GM12878 (cell line): ENCODE data around the gene SPC24. TPM values are rescaled to one million over a fixed set of nuclear protein-coding genes. Genes with fewer than 3 reads are reported as not detected.

Source experiments
- ASH2L ChIP-seq: fragments of 300-600, 200-600 bp; sonication (generic); IDR thresholded peaks from 2 replicates; pipeline ENCODE4 v1.6.1; 2017; ENCODE audit warnings: low read depth, mild to moderate bottlenecking, borderline replicate concordance
- ATF7 ChIP-seq: fragments of 450-650 bp; IDR thresholded peaks from 2 replicates; pipeline ENCODE4 v1.6.1; 2016; ENCODE audit warnings: low read depth, mild to moderate bottlenecking
- BACH1 ChIP-seq: fragments of 450-650 bp; IDR thresholded peaks from 2 replicates; pipeline ENCODE4 v1.6.1; 2017; ENCODE audit warnings: mild to moderate bottlenecking, borderline replicate concordance
- CBX3 ChIP-seq: fragments of 200-600 bp; sonication (generic); IDR thresholded peaks from 2 replicates; pipeline ENCODE4 v1.6.1; 2016; ENCODE audit warnings: low read depth, borderline replicate concordance
- IRF4 ChIP-seq: IDR thresholded peaks from 2 replicates; pipeline ENCODE4 v1.6.1; 2011; ENCODE audit warnings: low read depth, low read length
- MEF2A ChIP-seq: IDR thresholded peaks from 2 replicates; pipeline ENCODE4 v1.6.1; 2011; ENCODE audit warnings: low read depth, mild to moderate bottlenecking, low read length, moderate library complexity; ENCODE audit not compliant: insufficient read depth
- NR2C1 ChIP-seq: fragments of 450-650 bp; IDR thresholded peaks from 2 replicates; pipeline ENCODE4 v1.6.1; 2017; ENCODE audit warnings: antibody characterized with exemption, mild to moderate bottlenecking, moderate library complexity
- POLR2AphosphoS2 ChIP-seq: IDR thresholded peaks from 2 replicates; pipeline ENCODE4 v1.6.1; 2011; ENCODE audit warnings: low read depth, mild to moderate bottlenecking, low read length, improper control_type of control experiment, moderate library complexity
- RCOR1 ChIP-seq: conservative IDR thresholded peaks from 2 replicates; pipeline ENCODE4 v1.6.1; 2012; ENCODE audit warnings: low read depth, low read length, improper control_type of control experiment
- RFX5 ChIP-seq: IDR thresholded peaks from 2 replicates; pipeline ENCODE4 v1.6.1; 2011; ENCODE audit warnings: low read depth, low read length, improper control_type of control experiment
- SIX5 ChIP-seq: IDR thresholded peaks from 2 replicates; pipeline ENCODE4 v1.6.1; 2011; ENCODE audit warnings: mild to moderate bottlenecking, low read depth, low read length, moderate library complexity; ENCODE audit not compliant: severe bottlenecking
- SP1 ChIP-seq: IDR thresholded peaks from one replicate; pipeline ENCODE4 v1.6.1; 2011; ENCODE audit warnings: low read depth, low read length
- SREBF1 ChIP-seq: IDR thresholded peaks from 2 replicates; pipeline ENCODE4 v1.6.1; 2012; ENCODE audit warnings: mild to moderate bottlenecking, low read length
- STAT3 ChIP-seq: IDR thresholded peaks from 2 replicates; pipeline ENCODE4 v1.6.1; 2011; ENCODE audit warnings: low read depth, low read length, improper control_type of control experiment
- SUPT20H ChIP-seq: IDR thresholded peaks from 2 replicates; pipeline ENCODE4 v1.6.1; 2011; ENCODE audit warnings: low read depth, mild to moderate bottlenecking, low read length, moderate library complexity, borderline replicate concordance; ENCODE audit not compliant: control insufficient read depth
- TCF3 ChIP-seq: IDR thresholded peaks from 2 replicates; pipeline ENCODE4 v1.6.1; 2012; ENCODE audit warnings: low read depth, mild to moderate bottlenecking, low read length, borderline replicate concordance; ENCODE audit not compliant: insufficient read depth
- YBX1 ChIP-seq: fragments of 450-650 bp; IDR thresholded peaks from 2 replicates; pipeline ENCODE4 v1.6.1; 2016; ENCODE audit warnings: antibody characterized with exemption
- polyA plus RNA-seq, 11 experiments: library from polyadenylated mRNA; depleted of rRNA in 4 of 11; unstranded in 6 of 11; stranded (reverse) in 5 of 11; fragments of >200 nt; fragmentation: Nextera tagmentation in 4 of 11; fragmentation: Illumina TruSeq in 1 of 11; extraction: Ambion mirVana in 4 of 11; extraction: Trizol in 1 of 11; gene quantifications; 1 replicate in 1 of 11; 2 replicates in 10 of 11; pipeline versions ENCODE4 v1.2.1 to v1.2.3, GENCODE V29; 2011 to 2016; ENCODE audit warnings: inconsistent platforms in 2 of 11, missing spikeins in 2 of 11, low read depth in 1 of 11
- total RNA-seq, 4 experiments: library from RNA; depleted of rRNA in 3 of 4; stranded (reverse); fragments of >200 nt in 3 of 4; fragmentation: Illumina TruSeq in 1 of 4; extraction: Trizol in 1 of 4; gene quantifications; 2 replicates each; pipeline versions ENCODE4 v1.2.1 to v1.2.3, GENCODE V29; 2013 to 2021
- TF ChIP-seq, protein P1 (sequence below): fragments of 450-650 bp; IDR thresholded peaks from 2 replicates; pipeline ENCODE4 v1.6.1; 2017; ENCODE audit warnings: low read depth, mild to moderate bottlenecking, moderate library complexity
- TF ChIP-seq, protein P2 (sequence below): fragments of 150-350 bp; IDR thresholded peaks from 2 replicates; pipeline ENCODE4 v1.6.1; 2014; ENCODE audit warnings: mild to moderate bottlenecking, low read depth, low read length
- TF ChIP-seq, protein P3 (sequence below): fragments of 450-650 bp; IDR thresholded peaks from 2 replicates; pipeline ENCODE4 v1.6.1; 2018; ENCODE audit warnings: mild to moderate bottlenecking, low read depth, moderate library complexity; ENCODE audit not compliant: partially characterized antibody
- TF ChIP-seq, protein P4 (sequence below): fragments of 450-650 bp; IDR thresholded peaks from 2 replicates; pipeline ENCODE4 v1.6.1; 2016; ENCODE audit warnings: mild to moderate bottlenecking, moderate library complexity, borderline replicate concordance

Gene SPC24
- total and polyA plus RNA-seq, 10 of the 15 experiments (the other 5 are each of a cell fraction or from before 2014, with no cell fraction given), result 9.4 to 72.6 (median 40.7) TPM

DNA sequence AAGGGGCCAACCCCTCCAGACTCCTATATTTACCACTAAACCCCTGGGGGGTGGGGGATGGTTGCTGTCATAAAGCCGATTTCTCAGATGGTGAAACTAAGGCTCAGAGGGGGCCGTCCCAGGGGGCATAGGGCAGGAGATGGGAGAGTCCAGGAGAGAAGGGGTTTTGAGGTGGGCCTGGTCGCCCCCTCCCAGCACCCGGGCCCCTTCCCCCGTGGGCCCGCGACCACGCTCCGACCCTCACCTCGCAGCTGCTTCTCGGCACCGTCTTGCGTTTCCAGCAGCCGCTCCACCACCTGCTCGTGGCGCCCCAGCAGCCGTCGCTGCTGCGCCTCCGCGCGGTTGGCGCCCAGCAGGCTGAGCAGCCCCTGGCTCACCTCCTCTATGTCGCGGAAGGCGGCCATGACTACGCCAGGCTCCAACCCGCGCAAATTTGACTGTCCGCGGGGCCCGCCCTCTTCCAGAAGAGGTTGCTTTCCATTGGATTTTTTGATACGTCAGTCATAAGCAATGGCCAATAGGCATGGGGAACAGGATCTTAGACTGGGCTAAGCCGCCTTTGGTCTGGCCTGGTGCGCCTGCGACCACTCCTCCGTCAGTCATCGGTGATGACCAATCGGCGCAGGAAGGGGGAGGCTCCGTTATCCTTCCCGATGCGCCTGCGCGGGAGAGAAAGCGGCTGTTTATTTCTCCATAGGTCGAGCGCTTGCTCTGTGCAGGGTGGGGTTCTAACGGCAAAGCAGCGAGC lies at the start of gene SPC24 (continued):
- TF ChIP-seq BACH1 (no peak), POLR2AphosphoS2 (peak; percentile 78; the same call in 1 of the 2 replicates), STAT3 (no peak), ATF7 (no peak), YBX1 (no peak), CBX3 (no peak), SIX5 (no peak), SUPT20H (no peak), RCOR1 (no peak), ASH2L (no peak), IRF4 (no peak), MEF2A (no peak), SREBF1 (no peak), SP1 (peak; percentile 97), TCF3 (peak; percentile 36; the same call in 1 of the 2 replicates), RFX5 (peak; percentile 54; the same call in 1 of the 2 replicates), NR2C1 (no peak)
- TF ChIP-seq, protein P1, sequence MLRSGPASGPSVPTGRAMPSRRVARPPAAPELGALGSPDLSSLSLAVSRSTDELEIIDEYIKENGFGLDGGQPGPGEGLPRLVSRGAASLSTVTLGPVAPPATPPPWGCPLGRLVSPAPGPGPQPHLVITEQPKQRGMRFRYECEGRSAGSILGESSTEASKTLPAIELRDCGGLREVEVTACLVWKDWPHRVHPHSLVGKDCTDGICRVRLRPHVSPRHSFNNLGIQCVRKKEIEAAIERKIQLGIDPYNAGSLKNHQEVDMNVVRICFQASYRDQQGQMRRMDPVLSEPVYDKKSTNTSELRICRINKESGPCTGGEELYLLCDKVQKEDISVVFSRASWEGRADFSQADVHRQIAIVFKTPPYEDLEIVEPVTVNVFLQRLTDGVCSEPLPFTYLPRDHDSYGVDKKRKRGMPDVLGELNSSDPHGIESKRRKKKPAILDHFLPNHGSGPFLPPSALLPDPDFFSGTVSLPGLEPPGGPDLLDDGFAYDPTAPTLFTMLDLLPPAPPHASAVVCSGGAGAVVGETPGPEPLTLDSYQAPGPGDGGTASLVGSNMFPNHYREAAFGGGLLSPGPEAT, result no peak
- TF ChIP-seq, protein P2, sequence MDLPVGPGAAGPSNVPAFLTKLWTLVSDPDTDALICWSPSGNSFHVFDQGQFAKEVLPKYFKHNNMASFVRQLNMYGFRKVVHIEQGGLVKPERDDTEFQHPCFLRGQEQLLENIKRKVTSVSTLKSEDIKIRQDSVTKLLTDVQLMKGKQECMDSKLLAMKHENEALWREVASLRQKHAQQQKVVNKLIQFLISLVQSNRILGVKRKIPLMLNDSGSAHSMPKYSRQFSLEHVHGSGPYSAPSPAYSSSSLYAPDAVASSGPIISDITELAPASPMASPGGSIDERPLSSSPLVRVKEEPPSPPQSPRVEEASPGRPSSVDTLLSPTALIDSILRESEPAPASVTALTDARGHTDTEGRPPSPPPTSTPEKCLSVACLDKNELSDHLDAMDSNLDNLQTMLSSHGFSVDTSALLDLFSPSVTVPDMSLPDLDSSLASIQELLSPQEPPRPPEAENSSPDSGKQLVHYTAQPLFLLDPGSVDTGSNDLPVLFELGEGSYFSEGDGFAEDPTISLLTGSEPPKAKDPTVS, result no peak
- TF ChIP-seq, protein P3, sequence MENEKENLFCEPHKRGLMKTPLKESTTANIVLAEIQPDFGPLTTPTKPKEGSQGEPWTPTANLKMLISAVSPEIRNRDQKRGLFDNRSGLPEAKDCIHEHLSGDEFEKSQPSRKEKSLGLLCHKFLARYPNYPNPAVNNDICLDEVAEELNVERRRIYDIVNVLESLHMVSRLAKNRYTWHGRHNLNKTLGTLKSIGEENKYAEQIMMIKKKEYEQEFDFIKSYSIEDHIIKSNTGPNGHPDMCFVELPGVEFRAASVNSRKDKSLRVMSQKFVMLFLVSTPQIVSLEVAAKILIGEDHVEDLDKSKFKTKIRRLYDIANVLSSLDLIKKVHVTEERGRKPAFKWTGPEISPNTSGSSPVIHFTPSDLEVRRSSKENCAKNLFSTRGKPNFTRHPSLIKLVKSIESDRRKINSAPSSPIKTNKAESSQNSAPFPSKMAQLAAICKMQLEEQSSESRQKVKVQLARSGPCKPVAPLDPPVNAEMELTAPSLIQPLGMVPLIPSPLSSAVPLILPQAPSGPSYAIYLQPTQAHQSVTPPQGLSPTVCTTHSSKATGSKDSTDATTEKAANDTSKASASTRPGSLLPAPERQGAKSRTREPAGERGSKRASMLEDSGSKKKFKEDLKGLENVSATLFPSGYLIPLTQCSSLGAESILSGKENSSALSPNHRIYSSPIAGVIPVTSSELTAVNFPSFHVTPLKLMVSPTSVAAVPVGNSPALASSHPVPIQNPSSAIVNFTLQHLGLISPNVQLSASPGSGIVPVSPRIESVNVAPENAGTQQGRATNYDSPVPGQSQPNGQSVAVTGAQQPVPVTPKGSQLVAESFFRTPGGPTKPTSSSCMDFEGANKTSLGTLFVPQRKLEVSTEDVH, result no peak
- TF ChIP-seq, protein P4, sequence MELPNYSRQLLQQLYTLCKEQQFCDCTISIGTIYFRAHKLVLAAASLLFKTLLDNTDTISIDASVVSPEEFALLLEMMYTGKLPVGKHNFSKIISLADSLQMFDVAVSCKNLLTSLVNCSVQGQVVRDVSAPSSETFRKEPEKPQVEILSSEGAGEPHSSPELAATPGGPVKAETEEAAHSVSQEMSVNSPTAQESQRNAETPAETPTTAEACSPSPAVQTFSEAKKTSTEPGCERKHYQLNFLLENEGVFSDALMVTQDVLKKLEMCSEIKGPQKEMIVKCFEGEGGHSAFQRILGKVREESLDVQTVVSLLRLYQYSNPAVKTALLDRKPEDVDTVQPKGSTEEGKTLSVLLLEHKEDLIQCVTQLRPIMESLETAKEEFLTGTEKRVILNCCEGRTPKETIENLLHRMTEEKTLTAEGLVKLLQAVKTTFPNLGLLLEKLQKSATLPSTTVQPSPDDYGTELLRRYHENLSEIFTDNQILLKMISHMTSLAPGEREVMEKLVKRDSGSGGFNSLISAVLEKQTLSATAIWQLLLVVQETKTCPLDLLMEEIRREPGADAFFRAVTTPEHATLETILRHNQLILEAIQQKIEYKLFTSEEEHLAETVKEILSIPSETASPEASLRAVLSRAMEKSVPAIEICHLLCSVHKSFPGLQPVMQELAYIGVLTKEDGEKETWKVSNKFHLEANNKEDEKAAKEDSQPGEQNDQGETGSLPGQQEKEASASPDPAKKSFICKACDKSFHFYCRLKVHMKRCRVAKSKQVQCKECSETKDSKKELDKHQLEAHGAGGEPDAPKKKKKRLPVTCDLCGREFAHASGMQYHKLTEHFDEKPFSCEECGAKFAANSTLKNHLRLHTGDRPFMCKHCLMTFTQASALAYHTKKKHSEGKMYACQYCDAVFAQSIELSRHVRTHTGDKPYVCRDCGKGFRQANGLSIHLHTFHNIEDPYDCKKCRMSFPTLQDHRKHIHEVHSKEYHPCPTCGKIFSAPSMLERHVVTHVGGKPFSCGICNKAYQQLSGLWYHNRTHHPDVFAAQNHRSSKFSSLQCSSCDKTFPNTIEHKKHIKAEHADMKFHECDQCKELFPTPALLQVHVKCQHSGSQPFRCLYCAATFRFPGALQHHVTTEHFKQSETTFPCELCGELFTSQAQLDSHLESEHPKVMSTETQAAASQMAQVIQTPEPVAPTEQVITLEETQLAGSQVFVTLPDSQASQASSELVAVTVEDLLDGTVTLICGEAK, result no peak
